Measurements from ENCODE around the gene PCDH15.

Gene PCDH15

DNA sequence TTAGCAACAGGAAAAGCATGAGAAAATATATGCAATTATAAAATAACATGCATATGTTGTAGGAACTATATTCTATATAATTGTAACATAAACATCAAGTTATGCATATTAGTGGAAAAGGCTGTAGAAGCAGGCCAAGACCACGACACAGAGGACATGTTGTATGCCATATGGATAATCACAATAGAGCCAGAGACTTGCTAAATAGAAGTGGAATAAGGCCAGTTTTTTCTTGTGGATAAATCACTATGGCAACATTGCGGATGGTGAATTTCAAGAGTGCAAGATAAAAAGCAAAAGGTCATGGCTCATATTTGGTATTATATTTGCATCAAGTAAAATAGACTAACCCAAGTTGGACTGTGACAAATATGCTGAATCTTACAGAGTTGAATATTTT lies 93.0 kb downstream of the PCDH15 start:
- DNase-seq (ENCODE audit: low read depth): no peak

DNA sequence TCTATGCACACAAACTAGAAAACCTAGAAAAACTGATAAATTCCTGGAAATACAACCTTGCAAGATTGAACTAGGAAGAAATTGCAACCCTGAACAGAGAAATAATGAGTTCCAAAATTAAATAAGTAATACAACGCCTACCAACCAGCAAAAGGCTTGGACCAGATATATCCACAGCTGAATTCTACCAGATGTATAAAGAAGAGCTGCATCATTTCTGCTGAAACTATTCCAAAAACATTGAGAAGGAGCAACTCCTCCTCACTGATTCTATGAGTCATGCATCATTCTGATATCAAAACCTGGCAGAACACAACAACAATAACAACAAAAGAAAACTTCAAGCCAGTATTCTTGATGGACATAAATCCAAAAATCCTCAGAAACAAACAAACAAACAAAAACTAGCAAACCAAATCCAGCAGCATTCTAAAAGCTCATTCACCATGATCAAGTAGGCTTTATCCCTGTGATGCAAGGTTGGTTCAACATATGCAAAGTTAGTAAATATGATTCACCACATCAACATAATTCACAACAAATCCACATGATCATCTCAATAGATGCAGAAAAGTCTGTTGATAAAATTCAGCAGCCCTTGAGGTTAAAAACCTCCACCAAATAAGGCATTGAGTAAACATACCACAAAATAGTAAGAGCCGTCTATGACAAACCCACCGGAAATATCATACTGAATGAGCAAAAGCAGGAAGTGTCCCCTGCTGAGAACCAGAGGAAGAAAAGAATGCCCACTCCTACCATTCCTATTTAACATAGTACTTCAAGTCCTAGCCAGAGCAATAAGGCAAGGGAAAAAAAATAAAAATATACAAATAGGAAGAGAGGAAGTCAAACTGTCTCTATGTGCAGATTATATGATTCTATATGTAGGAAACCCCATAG lies 98.2 kb downstream of the PCDH15 start:
- DNase-seq (ENCODE audit: low read depth): no peak

DNA sequence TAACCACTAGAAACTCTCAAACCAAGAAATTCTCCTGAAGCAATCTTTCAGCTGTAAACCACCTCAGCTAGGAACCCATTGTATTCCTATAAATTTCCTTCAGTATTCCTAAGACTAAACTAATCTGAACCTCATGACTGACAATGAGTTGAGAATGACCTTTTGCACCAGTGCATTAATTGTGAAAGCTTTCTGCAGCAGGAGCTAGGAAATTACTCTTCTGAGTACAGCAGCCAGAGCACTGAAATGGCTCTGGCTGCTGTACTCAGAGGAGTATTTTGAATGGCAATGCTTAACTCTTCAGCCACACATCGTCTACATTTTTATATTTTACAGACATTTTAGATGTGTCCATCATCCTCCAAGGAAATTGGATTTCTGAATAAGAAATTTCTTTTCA lies 109.7 kb downstream of the PCDH15 start:
- no peak for DNase-seq (ENCODE audit: low read depth)

DNA sequence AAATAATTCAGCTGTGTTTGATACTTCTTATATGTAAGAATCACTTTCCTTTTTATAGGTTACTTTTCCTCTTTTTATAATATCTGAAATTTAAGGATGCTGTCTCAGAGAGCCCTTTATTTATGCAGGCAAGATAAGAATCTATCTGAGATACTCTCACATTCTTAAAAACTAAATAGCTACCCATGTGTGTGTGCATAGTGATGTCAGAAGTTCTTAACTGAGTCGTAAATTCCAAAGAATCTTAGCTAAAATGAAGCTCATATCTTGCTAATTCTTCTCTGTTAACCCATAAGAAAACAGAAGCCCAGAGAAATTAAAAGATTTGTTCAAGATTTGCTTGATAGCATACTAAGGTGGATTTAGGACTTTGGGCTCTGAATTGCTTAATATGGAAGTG lies 118.5 kb downstream of the PCDH15 start:
- no peak for DNase-seq (ENCODE audit: low read depth)

DNA sequence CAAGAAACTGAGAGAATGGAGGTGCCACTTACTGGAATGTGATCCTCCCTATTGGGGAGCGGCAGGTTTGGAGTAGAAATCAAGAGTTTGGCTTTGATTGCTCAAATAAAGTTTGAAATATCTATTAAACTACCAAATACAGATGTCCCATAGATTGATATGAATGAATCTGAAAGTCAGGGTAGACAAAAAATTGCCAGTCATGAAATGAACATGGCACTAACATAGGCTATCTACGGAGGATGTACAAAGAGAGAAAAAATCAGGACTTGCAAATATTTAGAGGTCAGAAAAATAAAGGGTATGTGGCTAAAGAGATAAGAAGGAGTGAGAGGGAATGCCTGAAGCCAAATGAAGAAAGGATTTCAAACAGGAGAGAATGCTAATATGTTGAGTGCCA lies 119.9 kb downstream of the PCDH15 start:
- no peak for DNase-seq (ENCODE audit: low read depth)

DNA sequence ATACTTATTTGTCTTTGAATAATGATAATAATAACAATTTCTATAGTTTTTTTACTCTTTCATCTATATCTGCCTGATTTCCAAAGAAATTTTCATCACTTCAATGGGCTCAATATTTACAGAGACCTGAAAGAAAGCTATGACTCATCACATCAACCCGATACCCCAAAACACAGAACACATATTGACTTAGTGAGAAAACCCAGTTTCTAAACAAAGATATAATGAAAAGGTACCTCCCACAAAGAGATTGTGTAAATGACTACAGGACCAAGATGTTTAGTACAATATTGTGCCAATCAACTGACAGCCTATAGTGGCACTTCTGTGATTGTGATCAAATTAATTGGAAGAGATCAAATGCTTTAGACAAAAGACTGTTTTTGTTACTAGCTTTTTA lies 133.9 kb downstream of the PCDH15 start:
- DNase-seq (ENCODE audit: low read depth): no peak

DNA sequence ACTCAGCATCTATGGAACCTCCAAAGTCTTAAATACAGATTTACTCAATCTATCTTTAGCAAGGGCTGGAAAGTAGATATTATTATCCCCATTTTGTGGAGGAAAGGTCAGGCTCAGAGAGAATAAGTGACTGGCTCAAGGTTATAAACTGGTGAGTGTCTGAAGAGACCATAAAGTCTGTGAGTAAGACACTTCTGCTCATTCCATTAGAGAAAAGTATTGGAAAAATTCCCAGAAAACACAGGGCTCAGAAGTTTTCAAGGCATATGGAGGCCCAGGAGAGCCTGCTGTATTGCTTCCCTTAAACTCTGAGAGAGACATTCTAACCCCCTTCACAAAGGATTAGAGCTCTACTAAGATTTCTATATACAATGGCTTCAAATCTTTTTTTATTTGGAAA lies 134.8 kb downstream of the PCDH15 start:
- no peak for DNase-seq (ENCODE audit: low read depth)

DNA sequence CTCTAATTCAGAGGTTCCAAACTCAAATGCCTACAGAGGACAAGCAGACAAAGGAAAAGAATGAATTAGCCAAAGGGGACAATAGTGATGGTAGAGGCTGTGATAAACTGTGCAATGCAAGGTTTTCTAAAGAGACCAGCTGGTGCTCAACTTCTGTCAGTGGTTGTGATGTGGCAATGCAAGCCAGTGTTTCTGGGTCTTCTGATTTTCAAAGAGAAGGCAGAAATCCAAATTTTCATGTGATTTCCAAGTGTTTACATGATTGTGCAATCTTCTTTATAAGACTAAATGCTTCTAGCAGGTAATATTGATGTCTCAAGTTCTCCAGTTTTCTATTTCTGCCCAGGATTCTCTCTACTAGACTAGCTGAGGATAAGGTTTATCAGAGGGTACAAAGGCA lies 135.9 kb downstream of the PCDH15 start:
- DNase-seq (ENCODE audit: low read depth): no peak

DNA sequence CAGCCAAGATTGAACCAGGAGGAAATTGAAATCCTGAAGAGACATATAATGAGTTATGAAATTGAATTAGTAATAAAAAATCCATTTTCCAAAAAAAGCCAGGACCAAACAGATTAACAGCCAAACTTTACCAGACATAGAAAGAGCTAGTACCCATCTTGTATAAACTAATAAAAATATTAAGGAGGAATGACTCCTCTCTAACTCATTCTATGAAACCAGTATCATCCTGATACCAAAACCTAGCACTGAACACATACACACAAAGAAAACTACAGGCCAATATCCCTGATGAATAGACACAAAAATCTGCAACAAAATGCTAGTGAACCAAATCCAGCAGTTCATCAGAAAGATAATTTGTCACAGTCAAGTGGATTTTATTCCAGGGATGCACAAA lies 140.6 kb downstream of the PCDH15 start:
- DNase-seq (ENCODE audit: low read depth): no peak

DNA sequence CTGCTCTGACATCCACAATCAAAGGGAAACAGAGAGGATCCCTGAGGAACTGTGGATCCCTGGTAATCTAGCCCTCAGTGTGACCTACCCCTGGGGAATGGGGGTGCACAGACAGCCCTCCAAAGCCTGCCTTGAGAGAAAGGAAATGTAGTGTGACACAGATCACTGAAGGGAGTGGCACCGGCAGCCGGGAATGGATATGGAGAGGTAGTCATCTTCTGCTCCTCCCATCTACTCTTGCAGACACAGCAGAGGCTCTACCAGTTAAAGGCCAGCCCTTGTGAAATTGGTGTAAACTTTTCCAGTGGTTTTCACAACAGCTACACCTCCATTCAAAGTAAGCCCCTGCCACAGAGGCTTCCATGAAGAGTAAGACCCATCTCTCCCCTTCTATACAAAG lies 144.4 kb downstream of the PCDH15 start:
- no peak for DNase-seq (ENCODE audit: low read depth)

DNA sequence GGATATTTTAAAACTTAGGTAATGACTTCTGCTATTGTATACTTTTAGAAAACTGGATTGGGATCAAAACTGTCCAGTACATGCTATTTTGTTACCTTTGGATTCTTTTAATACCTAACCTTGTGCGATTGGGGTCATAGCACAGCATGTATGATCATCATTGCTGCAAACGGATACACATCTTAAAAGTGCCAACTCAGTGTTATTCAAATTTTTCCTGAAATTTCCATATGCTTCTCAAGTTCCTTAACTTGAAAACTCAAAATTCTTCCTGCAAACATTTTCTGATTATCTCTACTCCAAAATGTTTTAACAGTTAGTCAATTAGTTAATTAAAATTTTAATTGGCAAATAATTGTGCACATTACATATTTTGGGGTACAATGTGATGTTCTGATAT lies 147.5 kb downstream of the PCDH15 start:
- DNase-seq (ENCODE audit: low read depth): no peak

DNA sequence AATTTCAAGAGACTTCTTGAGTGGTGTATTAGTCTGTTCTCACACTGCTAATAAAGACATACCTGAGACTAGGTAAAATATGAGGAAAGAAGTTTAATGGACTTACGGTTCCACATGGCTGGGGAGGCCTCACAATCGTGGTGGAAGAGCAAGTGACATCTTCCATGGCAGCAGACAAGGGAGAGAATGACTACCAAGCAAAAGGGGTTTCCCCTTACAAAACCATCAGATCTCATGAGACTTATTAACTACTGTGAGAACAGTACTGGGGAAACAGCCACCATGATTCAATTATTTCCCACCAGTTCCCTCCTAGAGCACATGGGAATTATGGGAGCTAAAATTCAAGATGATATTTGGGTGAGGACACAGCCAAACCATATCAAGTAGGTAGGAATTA lies 150.5 kb downstream of the PCDH15 start:
- no peak for DNase-seq (ENCODE audit: low read depth)

DNA sequence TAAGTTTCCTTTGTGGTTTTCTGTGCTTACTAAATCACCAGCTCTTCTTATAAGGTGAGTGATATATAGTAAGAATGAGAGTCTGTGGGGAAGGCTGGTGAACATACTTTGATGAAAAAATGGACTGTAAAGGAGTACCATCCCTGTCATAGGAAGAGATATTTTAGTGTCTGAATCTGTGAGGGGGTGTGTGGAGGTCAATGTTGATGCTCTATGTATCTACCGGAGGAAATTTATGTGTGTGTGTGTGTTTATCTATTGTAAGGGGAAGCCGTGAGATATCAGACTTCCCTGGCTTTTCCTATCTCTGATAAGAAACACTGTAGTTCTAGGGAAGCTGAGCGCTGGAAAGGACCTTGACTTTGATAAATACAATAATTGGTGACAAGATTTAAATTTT lies 179.0 kb downstream of the PCDH15 start:
- DNase-seq (ENCODE audit: low read depth): no peak

DNA sequence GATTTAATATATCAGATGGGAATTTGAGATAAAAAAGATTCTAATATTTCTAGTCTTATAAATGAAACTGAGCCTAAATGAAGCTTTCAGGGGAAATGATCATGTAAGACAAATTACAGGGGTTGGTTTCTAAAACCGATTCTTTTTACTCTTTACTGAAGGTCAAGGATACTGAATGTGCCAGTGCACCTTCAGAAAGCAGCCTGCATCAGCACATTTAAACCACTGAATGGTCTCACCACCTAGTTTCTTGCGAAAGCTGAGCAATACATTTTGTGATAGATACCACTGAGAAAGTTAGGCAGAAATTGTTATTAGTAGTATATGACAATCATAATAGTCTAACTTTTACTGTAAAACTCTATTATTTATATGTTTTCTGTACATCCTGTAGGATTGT lies 180.7 kb downstream of the PCDH15 start:
- DNase-seq (ENCODE audit: low read depth): no peak

DNA sequence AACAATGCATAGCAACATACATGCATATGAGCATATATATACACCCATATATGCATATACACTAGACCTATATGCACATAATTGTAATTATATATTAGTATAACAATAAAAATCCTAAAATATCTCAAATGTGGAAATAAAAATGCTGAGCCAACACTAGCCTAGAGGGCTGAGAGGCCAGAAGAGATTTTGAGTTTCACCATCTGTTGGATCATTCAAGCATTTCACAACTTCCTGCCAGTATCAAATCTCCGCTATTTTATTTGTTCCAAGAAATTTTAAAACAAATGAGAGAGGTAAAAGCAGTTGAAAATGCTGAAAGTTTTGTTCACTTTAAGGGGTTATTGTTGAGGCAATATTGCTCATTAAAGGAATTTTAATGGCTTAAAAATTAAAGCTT lies 187.0 kb downstream of the PCDH15 start:
- no peak for DNase-seq (ENCODE audit: low read depth)

DNA sequence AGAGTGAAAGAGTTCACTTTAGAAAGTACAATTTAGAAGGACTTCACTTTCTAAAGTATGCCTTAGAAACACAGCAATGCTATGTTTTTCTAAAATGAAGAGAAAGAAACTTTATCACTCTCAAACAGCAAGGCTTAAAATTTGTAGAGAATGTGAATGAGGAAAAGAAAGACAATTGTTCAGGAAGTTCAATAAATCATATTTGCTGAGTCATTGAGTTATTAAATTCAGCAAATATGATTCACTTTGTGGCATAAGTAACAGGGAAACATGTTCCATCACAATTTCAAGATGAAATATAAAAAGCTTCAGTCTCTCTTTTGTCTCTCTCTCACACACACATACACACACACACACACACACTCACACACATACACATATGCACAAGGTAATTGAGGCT lies 187.9 kb downstream of the PCDH15 start:
- no peak for DNase-seq (ENCODE audit: low read depth)

DNA sequence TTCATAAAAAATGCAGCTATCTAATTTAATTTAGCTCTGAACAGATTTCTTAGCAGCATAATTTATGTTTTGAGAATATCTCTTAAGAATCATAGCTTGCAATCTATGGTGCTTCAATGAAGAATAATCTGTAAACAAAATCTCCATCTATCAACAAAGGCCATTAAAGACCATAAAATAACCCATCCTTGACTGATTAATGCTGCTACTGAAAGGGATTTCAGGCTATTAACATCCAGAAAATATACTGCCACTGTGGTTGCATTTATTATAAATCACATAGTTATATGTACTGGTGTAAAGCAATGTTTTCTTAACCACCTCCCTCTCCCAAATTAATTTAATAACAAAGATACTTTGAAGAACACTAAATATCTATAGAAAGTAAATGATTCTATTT lies 191.6 kb downstream of the PCDH15 start:
- no peak for DNase-seq (ENCODE audit: low read depth)

DNA sequence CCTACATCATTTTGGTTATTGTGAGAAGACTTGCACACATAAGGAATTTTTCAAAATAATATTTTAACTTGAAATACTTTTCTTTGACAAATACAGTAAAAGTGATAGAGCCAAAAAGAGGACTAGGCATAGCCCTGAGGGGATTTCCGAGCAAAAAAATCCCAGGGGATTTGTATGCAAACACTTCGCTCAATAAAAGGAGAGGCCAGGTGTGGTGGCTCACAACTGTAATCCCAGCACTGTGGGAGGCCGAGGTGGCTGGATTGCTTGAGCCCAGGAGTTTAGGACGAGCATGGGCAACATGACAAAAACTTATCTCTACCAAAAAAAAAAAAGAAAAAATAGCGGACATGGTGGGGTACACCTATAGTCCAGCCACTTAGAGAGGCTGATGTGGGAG lies 193.0 kb downstream of the PCDH15 start:
- DNase-seq (ENCODE audit: low read depth): no peak

DNA sequence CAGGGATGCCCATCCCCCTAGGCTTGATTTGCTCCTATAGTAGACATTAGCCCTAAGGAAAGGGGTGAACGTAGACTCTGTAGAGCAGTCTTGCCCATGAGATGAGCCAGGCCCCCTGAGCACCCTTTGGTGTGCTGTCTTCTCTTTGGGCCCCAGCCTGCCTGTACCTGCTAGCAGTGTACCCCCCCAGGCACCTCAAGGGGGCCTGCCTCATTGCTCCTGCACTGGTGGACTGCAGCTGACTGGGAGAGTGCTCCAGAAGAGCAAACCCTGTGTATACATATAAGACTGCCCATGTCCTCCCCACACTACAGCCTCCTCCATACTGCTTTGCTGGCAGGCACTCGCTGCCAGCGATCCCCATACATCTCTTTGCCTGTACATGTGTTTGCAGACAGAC lies 206.7 kb downstream of the PCDH15 start:
- DNase-seq (ENCODE audit: low read depth): no peak

DNA sequence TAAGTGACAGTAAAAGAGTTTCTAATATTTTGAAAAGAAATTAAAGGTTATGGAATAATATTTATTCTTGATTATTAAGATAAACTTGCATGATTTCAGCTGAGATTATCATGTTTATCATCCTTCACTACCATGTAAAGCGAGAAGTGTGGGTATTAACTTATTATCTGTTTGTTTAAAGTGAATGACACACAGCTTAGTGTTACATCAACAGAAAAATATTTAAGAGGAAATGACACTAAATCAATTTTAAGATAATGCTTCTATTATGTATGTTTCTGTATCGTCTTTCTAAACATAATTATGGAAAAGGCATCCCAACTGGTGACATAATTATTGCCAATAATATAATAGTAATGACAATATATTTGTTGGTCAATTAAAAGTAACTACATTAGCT lies 213.1 kb downstream of the PCDH15 start:
- no peak for DNase-seq (ENCODE audit: low read depth)

DNA sequence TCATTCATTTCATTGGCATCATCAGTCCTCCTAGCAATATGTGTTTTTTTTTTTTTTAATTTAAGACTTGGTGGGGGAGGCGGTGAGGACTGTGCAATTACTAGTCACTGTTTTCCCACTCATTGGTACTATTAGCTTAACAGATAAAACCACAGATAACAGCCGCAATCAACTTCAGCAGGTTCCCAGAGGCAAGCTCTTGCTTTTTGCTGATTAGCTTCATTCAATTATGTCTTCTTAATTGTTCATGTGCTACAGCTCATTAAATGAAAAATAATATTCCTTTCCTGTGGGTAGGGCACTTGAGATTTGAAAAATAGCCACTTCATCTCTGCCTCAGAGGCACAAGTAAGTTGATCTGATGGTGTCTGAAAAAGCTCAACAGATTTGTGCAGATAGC lies 215.5 kb downstream of the PCDH15 start:
- DNase-seq (ENCODE audit: low read depth): no peak

DNA sequence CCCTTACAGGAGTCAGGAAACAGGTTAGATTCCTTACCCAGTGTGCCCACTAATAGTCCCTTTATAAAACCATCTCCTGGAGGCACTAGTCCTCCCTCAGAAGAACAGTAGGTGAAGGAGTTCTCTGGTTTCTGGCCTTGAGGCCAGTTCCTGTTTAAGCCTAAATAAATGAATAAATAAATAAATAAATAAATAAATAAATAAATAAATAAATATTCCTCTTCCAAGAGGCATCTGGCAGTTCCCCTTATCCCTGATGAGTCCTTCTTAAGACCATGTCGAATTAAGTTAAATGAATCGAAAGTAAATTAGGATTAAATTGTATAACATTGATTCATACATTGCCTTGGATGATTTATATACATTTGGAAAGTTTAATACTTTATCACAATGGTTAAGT lies 223.3 kb downstream of the PCDH15 start:
- DNase-seq (ENCODE audit: low read depth): no peak

DNA sequence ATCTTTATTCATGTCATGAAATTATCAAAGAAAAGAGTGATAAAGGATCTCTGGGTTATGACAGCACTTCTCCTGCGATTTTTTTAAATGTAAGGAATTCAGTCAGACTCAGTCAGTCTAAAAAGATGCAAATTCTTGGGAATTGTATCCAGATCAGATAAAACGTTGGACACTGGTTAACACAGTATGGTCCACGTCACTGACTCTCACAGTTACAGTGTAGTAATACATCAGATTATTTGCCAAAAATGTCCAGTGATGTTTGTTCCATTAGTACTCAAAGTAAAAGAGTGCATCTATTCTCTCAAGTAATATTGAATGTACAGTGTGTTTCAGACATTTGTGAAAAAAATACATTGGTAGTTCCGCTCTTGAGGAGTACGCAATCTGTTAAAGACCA lies 224.5 kb downstream of the PCDH15 start:
- DNase-seq (ENCODE audit: low read depth): no peak

DNA sequence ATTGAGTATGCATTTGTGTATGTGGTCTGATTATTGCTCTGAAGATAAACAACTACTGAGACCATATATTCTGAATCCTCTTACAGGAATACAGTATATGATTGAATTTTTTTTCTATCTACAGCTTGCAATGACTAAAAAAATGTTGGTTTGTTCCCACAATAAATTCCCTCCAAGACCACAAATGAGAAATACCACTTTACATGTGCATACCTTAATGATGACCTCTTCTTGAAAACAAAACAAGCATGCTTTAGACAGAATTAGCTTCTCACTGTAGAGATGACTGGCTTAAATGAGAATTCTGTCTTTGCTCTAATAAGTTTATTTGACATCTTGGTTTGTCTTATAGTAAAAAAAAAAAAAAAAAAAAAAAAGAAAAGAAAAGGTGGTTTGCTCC lies 241.5 kb downstream of the PCDH15 start:
- DNase-seq (ENCODE audit: low read depth): no peak
